ENCODE data around the gene TBRG4. TPM values are rescaled to one million over a fixed set of nuclear protein-coding genes. Genes with fewer than 3 reads are reported as not detected.
"Not testable (repeated sequence)": the region's sequence is repeated elsewhere in the genome, so short reads cannot be mapped to it uniquely, and the experiment has no call there.

TBRG4 gene
- total and polyA plus RNA-seq, 3 experiments from 2014 or later = 58.9 to 203 (median 198) TPM

- DNase-seq; H3K9me3 Mint-ChIP-seq; H3K4me3 ChIP-seq (ENCODE audit: low read length); H3K9me3 ChIP-seq (ENCODE audit: low read length); H3K27ac ChIP-seq (ENCODE audit: low read depth, low read length); H3K36me3 ChIP-seq (ENCODE audit: insufficient read depth, low read length); POLR2A ChIA-PET; H3K27me3 ChIP-seq (ENCODE audit: insufficient read depth, low read length, poor library complexity, severe bottlenecking): not testable (repeated sequence)
- Mint-ChIP-seq H3K36me3 (peaks cover 0 to 16% (median 0%) of the 10 kb centered on the region in 3 donors), H3K4me1 (peaks cover 25 to 30% (median 29%) of the 10 kb centered on the region in 3 donors), H3K4me3 (peak overlapping the region in 1 of 7 donors; percentile 84), H3K27me3 (peaks cover 6 to 16% of the 10 kb centered on the region in 2 donors), H3K27ac (peak overlapping the region in 4 of 8 donors; percentile 39 to 95 (median 74))
- CTCF ChIA-PET = interaction anchor here (1.4 to 2.7 kb wide), 3 partner anchors 21 to 140 kb away, joined by 3 to 12 read pairs (median 7); no protein-coding TSS in a partner anchor
- H3K4me1 ChIP-seq (ENCODE audit: insufficient read depth, low read length) = peaks cover 25% of the 10 kb centered on the region
These were observed 2.8 kb upstream of the TBRG4 start for GRCh38 chr7:45114257-45114656.

DNA sequence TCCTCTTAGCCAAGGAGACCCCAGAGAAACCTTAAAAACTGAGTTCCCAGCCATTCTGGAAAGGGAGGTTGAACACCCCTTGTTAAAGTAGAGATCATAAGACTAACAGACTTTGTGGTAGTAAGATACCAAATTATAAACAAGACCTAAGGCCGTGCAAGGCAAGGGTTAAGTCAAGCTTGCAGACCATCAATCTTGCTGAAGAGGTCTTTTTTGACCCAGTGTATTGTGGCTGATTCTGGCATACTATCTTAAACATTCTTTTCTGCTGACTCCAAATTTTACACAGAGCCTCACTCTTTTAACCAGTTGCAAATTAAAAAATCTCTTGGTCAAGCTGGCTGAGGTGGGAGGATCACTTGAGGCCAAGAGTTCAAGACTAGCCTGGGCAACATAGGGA is 1.2 kb upstream of the TBRG4 start:
- Histone ChIP-seq H3K27me3 (ENCODE audit: insufficient read depth, low read length, poor library complexity, severe bottlenecking) (no peaks in the 10 kb centered on the region), H3K4me3 (ENCODE audit: low read length) (no peak overlapping the region), H3K4me1 (ENCODE audit: insufficient read depth, low read length) (peaks cover 41% of the 10 kb centered on the region), H3K9me3 (ENCODE audit: low read length) (no peaks in the 10 kb centered on the region), H3K27ac (ENCODE audit: low read depth, low read length) (peak overlapping the region; percentile 95), H3K36me3 (ENCODE audit: insufficient read depth, low read length) (peaks cover 17% of the 10 kb centered on the region)
- Mint-ChIP-seq H3K4me3 (peak overlapping the region; percentile 72 to 98 (median 95)), H3K4me1 (peaks cover 36 to 45% (median 42%) of the 10 kb centered on the region in 3 donors), H3K36me3 (peaks cover 0 to 31% (median 4%) of the 10 kb centered on the region in 3 donors), H3K27ac (peak overlapping the region; percentile 95 to 100 (median 98)), H3K27me3 (peaks cover 6 to 11% of the 10 kb centered on the region in 2 donors), H3K9me3 (no peaks in the 10 kb centered on the region)
- CTCF ChIA-PET = interaction anchor here (2.7 to 3.6 kb wide), 2 partner anchors 23 to 139 kb away, joined by 12 to 14 read pairs; no protein-coding TSS in a partner anchor
- POLR2A ChIA-PET = no interaction called here
- DNase-seq = no peak

- H3K27me3 Mint-ChIP-seq = peaks cover 0 to 3% of the 10 kb centered on the region in 2 donors
- peaks cover 48 to 65% (median 49%) of the 10 kb centered on the region in 3 donors for H3K4me1 Mint-ChIP-seq
- peak overlapping the region; percentile 7 to 95 (median 82) for H3K27ac Mint-ChIP-seq
- Histone ChIP-seq H3K27me3 (ENCODE audit: insufficient read depth, low read length, poor library complexity, severe bottlenecking) (no peaks in the 10 kb centered on the region), H3K4me3 (ENCODE audit: low read length) (no peak overlapping the region), H3K4me1 (ENCODE audit: insufficient read depth, low read length) (peaks cover 54% of the 10 kb centered on the region), H3K27ac (ENCODE audit: low read depth, low read length) (no peak overlapping the region), H3K9me3 (ENCODE audit: low read length) (no peaks in the 10 kb centered on the region), H3K36me3 (ENCODE audit: insufficient read depth, low read length) (peaks cover 54% of the 10 kb centered on the region)
- CTCF ChIA-PET = no interaction called here
- peaks cover 0 to 69% (median 6%) of the 10 kb centered on the region in 3 donors for H3K36me3 Mint-ChIP-seq
- H3K9me3 Mint-ChIP-seq = no peaks in the 10 kb centered on the region
- no peak for DNase-seq
- POLR2A ChIA-PET = no interaction called here
- H3K4me3 Mint-ChIP-seq = peak overlapping the region in 2 of 7 donors; percentile 25 to 28
These were observed 2.6 kb downstream of the TBRG4 start for GRCh38 chr7:45108863-45109262.

- no peak for DNase-seq
- Mint-ChIP-seq H3K4me3 (peak overlapping the region in 5 of 7 donors; percentile 30 to 57 (median 42)), H3K9me3 (no peaks in the 10 kb centered on the region), H3K27ac (peak overlapping the region in 5 of 8 donors; percentile 10 to 73 (median 59)), H3K4me1 (peaks cover 41 to 64% (median 45%) of the 10 kb centered on the region in 3 donors), H3K27me3 (peaks cover 0 to 3% of the 10 kb centered on the region in 2 donors), H3K36me3 (peaks cover 0 to 84% (median 10%) of the 10 kb centered on the region in 3 donors)
- CTCF ChIA-PET = interaction anchor here (1.0 kb wide), 1 partner anchor 134 kb away, joined by 3 read pairs; no protein-coding TSS in a partner anchor
- no peak overlapping the region for H3K4me3 ChIP-seq (ENCODE audit: low read length)
- H3K27ac ChIP-seq (ENCODE audit: low read depth, low read length) = no peak overlapping the region
- H3K36me3 ChIP-seq (ENCODE audit: insufficient read depth, low read length) = peaks cover 69% of the 10 kb centered on the region
- POLR2A ChIA-PET = interaction anchor here (0.5 to 1.0 kb wide), 2 partner anchors 111 to 232 kb away, joined by 3 read pairs; no protein-coding TSS in a partner anchor
- no peaks in the 10 kb centered on the region for H3K9me3 ChIP-seq (ENCODE audit: low read length)
- no peaks in the 10 kb centered on the region for H3K27me3 ChIP-seq (ENCODE audit: insufficient read depth, low read length, poor library complexity, severe bottlenecking)
- H3K4me1 ChIP-seq (ENCODE audit: insufficient read depth, low read length) = peaks cover 50% of the 10 kb centered on the region
These were observed 4.1 kb downstream of the TBRG4 start for GRCh38 chr7:45107356-45107755.

GRCh38 chr7:45106820-45107219 is 4.7 kb downstream of the TBRG4 start:
- Histone ChIP-seq H3K27me3 (ENCODE audit: insufficient read depth, low read length, poor library complexity, severe bottlenecking) (no peaks in the 10 kb centered on the region), H3K36me3 (ENCODE audit: insufficient read depth, low read length) (peaks cover 74% of the 10 kb centered on the region), H3K27ac (ENCODE audit: low read depth, low read length) (no peak overlapping the region), H3K4me1 (ENCODE audit: insufficient read depth, low read length) (peaks cover 44% of the 10 kb centered on the region), H3K9me3 (ENCODE audit: low read length) (no peaks in the 10 kb centered on the region), H3K4me3 (ENCODE audit: low read length) (no peak overlapping the region)
- H3K9me3 Mint-ChIP-seq = no peaks in the 10 kb centered on the region
- POLR2A ChIA-PET = interaction anchor here (0.5 to 1.0 kb wide), 2 partner anchors 110 to 231 kb away, joined by 3 read pairs; no protein-coding TSS in a partner anchor
- CTCF ChIA-PET = interaction anchor here (1.0 kb wide), 1 partner anchor 133 kb away, joined by 3 read pairs; no protein-coding TSS in a partner anchor
- peaks cover 0 to 3% of the 10 kb centered on the region in 2 donors for H3K27me3 Mint-ChIP-seq
- no peak for DNase-seq
- peak overlapping the region in 1 of 7 donors; percentile 42 for H3K4me3 Mint-ChIP-seq
- peaks cover 38 to 58% (median 42%) of the 10 kb centered on the region in 3 donors for H3K4me1 Mint-ChIP-seq
- peak overlapping the region in 3 of 8 donors; percentile 6 to 66 (median 28) for H3K27ac Mint-ChIP-seq
- peaks cover 0 to 88% (median 10%) of the 10 kb centered on the region in 3 donors for H3K36me3 Mint-ChIP-seq

GRCh38 chr7:45105588-45106188 is 5.8 kb downstream of the TBRG4 start:
- H3K36me3 Mint-ChIP-seq = peaks cover 0 to 88% (median 10%) of the 10 kb centered on the region in 3 donors
- peak overlapping the region in 2 of 8 donors; percentile 29 to 41 for H3K27ac Mint-ChIP-seq
- POLR2A ChIA-PET = no interaction called here

DNA sequence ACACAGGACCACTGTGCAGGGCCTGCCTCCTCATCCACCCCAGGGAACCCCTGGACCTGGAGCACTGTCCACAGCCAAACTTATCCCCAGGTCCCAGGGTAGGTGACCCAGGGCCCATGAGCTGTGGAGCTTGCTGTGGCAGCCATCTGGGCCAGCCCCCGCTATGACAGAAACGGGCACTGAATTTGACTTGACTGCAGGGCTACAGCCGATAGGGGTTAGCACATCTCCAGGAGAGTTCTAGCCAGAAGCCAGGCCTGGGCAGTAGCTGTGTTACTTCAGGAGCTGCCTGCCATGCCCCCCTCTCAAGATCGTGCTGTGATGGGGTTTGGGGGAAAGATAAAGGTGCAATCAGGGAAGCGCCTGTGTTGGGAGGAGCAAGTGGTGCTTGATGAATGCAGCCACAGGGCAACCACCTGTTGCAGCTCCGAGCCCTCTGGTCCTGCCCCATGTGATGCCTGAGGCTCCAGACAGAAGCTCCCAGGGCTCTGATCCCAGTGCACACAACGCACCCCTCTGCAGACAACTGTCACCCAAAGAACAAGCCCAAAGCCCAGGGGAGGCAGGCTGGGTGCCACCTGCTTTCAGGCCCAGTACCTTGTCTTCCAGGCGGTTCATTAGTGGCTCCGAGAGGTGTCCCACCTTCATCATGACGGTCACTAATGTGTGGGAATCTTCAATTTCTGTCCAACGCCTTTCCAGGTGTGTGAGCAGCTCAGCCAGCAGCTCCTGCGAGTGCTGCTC is 6.5 kb downstream of the TBRG4 start:
- H3K4me1 Mint-ChIP-seq = peaks cover 20 to 45% (median 28%) of the 10 kb centered on the region in 3 donors
- peaks cover 0 to 92% (median 10%) of the 10 kb centered on the region in 3 donors for H3K36me3 Mint-ChIP-seq
- no peaks in the 10 kb centered on the region for H3K27me3 Mint-ChIP-seq
- Histone ChIP-seq H3K36me3 (ENCODE audit: insufficient read depth, low read length) (peaks cover 92% of the 10 kb centered on the region), H3K4me3 (ENCODE audit: low read length) (no peak overlapping the region), H3K27me3 (ENCODE audit: insufficient read depth, low read length, poor library complexity, severe bottlenecking) (no peaks in the 10 kb centered on the region), H3K4me1 (ENCODE audit: insufficient read depth, low read length) (peaks cover 36% of the 10 kb centered on the region), H3K9me3 (ENCODE audit: low read length) (no peaks in the 10 kb centered on the region), H3K27ac (ENCODE audit: low read depth, low read length) (no peak overlapping the region)
- no peak overlapping the region for H3K27ac Mint-ChIP-seq
- DNase-seq = no peak
- no peak overlapping the region for H3K4me3 Mint-ChIP-seq
- CTCF ChIA-PET = interaction anchor here (1.0 to 1.4 kb wide), 2 partner anchors 30 to 76 kb away, joined by 3 to 5 read pairs; no protein-coding TSS in a partner anchor
- H3K9me3 Mint-ChIP-seq = no peaks in the 10 kb centered on the region
- POLR2A ChIA-PET = interaction anchor here (0.5 kb wide), 1 partner anchor 617 kb away, joined by 4 read pairs; no protein-coding TSS in a partner anchor

More at GRCh38 chr7:45105588-45106188, 5.8 kb downstream of the TBRG4 start:
- Mint-ChIP-seq H3K4me3 (no peak overlapping the region), H3K4me1 (peaks cover 27 to 51% (median 35%) of the 10 kb centered on the region in 3 donors), H3K27me3 (no peaks in the 10 kb centered on the region), H3K9me3 (no peaks in the 10 kb centered on the region)
- no peaks in the 10 kb centered on the region for H3K9me3 ChIP-seq (ENCODE audit: low read length)
- H3K27ac ChIP-seq (ENCODE audit: low read depth, low read length) = no peak overlapping the region
- H3K36me3 ChIP-seq (ENCODE audit: insufficient read depth, low read length) = peaks cover 86% of the 10 kb centered on the region
- no peaks in the 10 kb centered on the region for H3K27me3 ChIP-seq (ENCODE audit: insufficient read depth, low read length, poor library complexity, severe bottlenecking)
- no peak overlapping the region for H3K4me3 ChIP-seq (ENCODE audit: low read length)
- peaks cover 42% of the 10 kb centered on the region for H3K4me1 ChIP-seq (ENCODE audit: insufficient read depth, low read length)
- no peak for DNase-seq
- CTCF ChIA-PET = interaction anchor here (1.4 kb wide), 1 partner anchor 76 kb away, joined by 3 read pairs; no protein-coding TSS in a partner anchor
